B cell (primary cell): ENCODE data around the gene PRKAG2.

Experiments used
- EZH2 ChIP-seq: IDR thresholded peaks from 2 replicates; pipeline ENCODE4 v1.6.1; 2012; ENCODE audit warnings: borderline replicate concordance, low read depth, mild to moderate bottlenecking, moderate library complexity, low read length; ENCODE audit not compliant: insufficient read depth, poor library complexity, severe bottlenecking
- TF ChIP-seq, protein P1 (sequence below): fragments of 200-600 bp; IDR thresholded peaks from one replicate; pipeline ENCODE4 v1.8.0; 2022; ENCODE audit warnings: antibody characterized with exemption, mild to moderate bottlenecking

DNA sequence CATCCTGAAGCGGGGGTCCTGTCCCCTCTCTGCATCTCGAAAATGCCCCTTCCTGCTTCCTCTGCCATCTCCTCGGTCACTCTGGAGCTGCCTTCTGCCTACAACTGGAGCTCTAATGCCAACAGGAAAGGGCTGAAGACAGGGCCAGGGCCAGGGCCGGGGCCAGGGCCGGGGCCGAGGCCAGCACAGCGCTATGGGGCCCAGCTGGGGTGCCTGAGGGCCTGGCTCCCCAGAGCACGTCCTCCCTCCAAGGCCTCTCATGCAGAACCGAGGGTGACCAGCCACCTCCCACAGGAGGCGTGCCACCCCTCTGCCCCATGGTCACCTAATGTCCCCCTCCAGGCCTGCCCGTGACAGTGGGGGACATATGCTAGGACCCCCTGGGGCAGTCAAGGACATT is 155.7 kb downstream of the PRKAG2 start:
- TF ChIP-seq, protein P1, sequence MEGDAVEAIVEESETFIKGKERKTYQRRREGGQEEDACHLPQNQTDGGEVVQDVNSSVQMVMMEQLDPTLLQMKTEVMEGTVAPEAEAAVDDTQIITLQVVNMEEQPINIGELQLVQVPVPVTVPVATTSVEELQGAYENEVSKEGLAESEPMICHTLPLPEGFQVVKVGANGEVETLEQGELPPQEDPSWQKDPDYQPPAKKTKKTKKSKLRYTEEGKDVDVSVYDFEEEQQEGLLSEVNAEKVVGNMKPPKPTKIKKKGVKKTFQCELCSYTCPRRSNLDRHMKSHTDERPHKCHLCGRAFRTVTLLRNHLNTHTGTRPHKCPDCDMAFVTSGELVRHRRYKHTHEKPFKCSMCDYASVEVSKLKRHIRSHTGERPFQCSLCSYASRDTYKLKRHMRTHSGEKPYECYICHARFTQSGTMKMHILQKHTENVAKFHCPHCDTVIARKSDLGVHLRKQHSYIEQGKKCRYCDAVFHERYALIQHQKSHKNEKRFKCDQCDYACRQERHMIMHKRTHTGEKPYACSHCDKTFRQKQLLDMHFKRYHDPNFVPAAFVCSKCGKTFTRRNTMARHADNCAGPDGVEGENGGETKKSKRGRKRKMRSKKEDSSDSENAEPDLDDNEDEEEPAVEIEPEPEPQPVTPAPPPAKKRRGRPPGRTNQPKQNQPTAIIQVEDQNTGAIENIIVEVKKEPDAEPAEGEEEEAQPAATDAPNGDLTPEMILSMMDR = no peak
- no peak for TF ChIP-seq EZH2
